22Rv1 (cell line): Measurements from ENCODE around the gene PARP16.
"Not testable (repeated sequence)": the region's sequence is repeated elsewhere in the genome, so short reads cannot be mapped to it uniquely, and the experiment has no call there.

ENCODE experiments used
- H3K27ac ChIP-seq: fragments of 450-650 bp; 2 replicates; pipeline ENCODE4 v1.5.1; 2017
- ZFX ChIP-seq: fragments of 450-650 bp; IDR thresholded peaks from 2 replicates; pipeline ENCODE4 v1.6.1; 2017; ENCODE audit warnings: antibody characterized with exemption, borderline replicate concordance
- TF ChIP-seq, protein P1 (sequence below): fragments of 450-650 bp; IDR thresholded peaks from 2 replicates; pipeline ENCODE4 v1.5.1; 2017; ENCODE audit warnings: mild to moderate bottlenecking

Gene PARP16

GRCh38 chr15:65246939-65247338, 39.7 kb downstream of the PARP16 start:
- TF ChIP-seq, protein P1, sequence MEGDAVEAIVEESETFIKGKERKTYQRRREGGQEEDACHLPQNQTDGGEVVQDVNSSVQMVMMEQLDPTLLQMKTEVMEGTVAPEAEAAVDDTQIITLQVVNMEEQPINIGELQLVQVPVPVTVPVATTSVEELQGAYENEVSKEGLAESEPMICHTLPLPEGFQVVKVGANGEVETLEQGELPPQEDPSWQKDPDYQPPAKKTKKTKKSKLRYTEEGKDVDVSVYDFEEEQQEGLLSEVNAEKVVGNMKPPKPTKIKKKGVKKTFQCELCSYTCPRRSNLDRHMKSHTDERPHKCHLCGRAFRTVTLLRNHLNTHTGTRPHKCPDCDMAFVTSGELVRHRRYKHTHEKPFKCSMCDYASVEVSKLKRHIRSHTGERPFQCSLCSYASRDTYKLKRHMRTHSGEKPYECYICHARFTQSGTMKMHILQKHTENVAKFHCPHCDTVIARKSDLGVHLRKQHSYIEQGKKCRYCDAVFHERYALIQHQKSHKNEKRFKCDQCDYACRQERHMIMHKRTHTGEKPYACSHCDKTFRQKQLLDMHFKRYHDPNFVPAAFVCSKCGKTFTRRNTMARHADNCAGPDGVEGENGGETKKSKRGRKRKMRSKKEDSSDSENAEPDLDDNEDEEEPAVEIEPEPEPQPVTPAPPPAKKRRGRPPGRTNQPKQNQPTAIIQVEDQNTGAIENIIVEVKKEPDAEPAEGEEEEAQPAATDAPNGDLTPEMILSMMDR, result no peak
- no peak for TF ChIP-seq ZFX
- H3K27ac ChIP-seq, result no peak overlapping the region

DNA sequence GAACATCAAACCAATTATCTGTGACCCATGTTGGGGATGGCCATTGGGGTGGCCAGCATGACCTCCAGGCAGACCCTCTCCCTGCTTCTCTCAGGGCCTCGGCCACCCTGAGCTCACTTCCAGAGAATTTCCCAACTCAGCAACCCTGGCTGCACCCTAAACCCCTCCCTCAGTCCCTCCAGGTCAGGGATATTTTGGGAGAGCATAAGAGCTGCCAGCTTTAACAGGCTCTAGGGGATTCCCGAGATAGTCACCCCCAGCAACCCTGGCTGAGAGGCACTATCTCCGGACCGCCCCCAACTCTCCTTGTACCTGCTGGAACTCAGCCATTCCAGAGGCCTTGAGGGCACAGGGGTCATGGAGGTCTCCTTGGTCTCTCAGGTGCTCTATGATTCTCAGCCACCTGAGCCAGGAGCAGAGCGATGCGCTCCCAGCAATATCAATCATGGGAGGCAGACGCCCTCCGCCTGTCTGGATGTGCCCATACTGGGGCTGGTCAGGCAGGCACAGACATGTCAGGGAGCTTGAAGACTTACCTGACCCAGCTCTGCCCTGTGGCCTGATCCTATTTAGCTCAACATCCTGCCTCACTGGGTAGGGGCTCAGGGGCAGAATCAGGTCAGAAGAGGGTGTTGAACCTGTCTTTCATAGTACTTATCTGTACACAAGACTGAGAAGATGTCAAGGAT, 40.5 kb downstream of the PARP16 start:
- TF ChIP-seq ZFX, result no peak
- TF ChIP-seq, protein P1, result no peak
- H3K27ac ChIP-seq, result no peak overlapping the region

- H3K27ac ChIP-seq, result no peak overlapping the region
- TF ChIP-seq ZFX, result no peak
- TF ChIP-seq, protein P1, result no peak
These were observed 41.4 kb downstream of the PARP16 start for GRCh38 chr15:65245096-65245856.

- TF ChIP-seq ZFX, result no peak
- TF ChIP-seq, protein P1, result no peak
- no peak overlapping the region for H3K27ac ChIP-seq
These were observed 42.0 kb downstream of the PARP16 start for GRCh38 chr15:65244638-65245037.

DNA sequence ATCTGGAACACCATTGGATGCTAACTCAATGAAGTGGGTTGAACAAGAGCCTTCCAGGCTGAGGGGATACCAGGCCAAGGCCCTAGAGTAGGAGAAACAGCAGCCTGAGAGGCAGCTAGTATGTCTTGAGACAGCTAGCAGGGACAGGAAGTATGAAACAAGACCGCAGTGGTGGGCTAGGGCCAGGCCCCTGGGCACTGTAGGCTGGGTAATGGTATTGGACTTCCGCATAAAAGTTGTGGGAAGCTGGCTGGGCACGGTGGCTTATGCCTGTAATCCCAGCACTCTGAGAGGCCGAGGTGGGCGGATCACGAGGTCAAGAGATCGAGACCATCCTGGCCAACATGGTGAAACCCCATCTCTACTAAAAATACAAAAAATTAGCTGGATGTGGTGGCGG, 50.2 kb downstream of the PARP16 start:
- H3K27ac ChIP-seq, result not testable (repeated sequence)

DNA sequence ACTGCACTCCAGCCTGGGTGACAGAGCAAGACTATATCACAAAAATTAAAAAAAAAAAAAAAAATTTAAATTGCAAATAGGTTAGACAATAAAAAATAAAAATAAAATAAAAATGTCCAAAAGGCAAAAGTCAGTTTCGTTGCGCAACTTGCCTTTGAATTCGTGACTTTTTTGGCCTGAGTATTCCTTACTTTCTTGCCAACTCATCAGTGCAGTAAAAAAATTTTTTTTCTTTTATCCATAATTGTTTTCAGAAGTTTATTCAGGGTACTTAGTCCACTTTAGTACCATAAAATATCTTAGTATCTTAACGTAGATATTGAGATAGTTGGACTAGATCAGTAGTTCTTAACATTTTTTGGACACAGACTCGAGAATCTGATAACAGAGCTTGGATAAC, 53.0 kb downstream of the PARP16 start:
- no peak for TF ChIP-seq ZFX
- TF ChIP-seq, protein P1, result no peak
- no peak overlapping the region for H3K27ac ChIP-seq

DNA sequence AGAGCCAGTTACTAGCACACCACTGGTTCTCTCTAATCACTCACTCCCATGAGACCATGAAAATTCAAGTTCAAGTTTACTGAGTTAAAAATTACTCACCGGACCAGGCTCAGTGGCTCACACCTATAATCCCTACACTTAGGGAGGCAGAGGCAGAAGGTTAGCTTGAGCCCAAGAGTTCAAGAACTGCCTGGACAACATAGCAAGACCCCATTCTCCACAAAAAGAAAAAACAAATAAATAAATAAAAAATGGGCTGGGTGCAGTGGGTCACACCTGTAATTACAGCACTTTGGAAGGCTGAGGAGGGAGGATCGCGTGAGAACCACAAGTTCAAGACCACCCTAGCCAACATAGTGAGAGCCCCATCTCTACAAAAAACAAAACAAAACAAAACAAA, 54.2 kb downstream of the PARP16 start:
- TF ChIP-seq, protein P1, result no peak
- no peak for TF ChIP-seq ZFX
- no peak overlapping the region for H3K27ac ChIP-seq
